A673 (cell line): Measurements from ENCODE around the gene ZNF384. TPM values are rescaled to one million over a fixed set of nuclear protein-coding genes. Genes with fewer than 3 reads are reported as not detected.

Source experiments
- BruUV-seq: library from RNA; stranded (reverse); fragments of 400-500 nt; replicated peaks from 2 replicates; lab custom pipeline; 2021; lab: Mats Ljungman, UMichigan
- CTCF ChIA-PET: fragments of 300-600 bp; sonication (Branson Sonifier 250); formaldehyde crosslinking; loops from one replicate; lab custom pipeline; 2022; ENCODE audit warnings: antibody characterized with exemption; lab: Charles Lee
- POLR2A ChIA-PET: fragments of 300-600 bp; sonication (Branson Sonifier 250); formaldehyde crosslinking; loops from one replicate; lab custom pipeline; 2022; ENCODE audit warnings: antibody characterized with exemption; ENCODE audit not compliant: low non-redundant PET; lab: Charles Lee
- DNase-seq: peaks from one replicate; pipeline ENCODE4 v3.0.0-alpha.2; 2015; ENCODE audit warnings: low spot score
- H3K27ac ChIP-seq: fragments of 200-600 bp; sonication (generic); 2 replicates; pipeline ENCODE4 v1.5.1; 2016; ENCODE audit warnings: mixed run types, low read depth, mild to moderate bottlenecking, mixed read lengths, antibody characterized with exemption, low read length; ENCODE audit not compliant: poor library complexity, severe bottlenecking
- H3K27me3 ChIP-seq: fragments of 200-600 bp; sonication (generic); replicated peaks from 2 replicates; pipeline ENCODE4 v1.6.1; 2017; ENCODE audit warnings: mixed run types, low read depth, mild to moderate bottlenecking, mixed read lengths, antibody characterized with exemption, low read length; ENCODE audit not compliant: insufficient read depth, poor library complexity
- H3K36me3 ChIP-seq: fragments of 200-600 bp; sonication (generic); 2 replicates; pipeline ENCODE4 v1.6.1; 2016; ENCODE audit warnings: mixed run types, mild to moderate bottlenecking, mixed read lengths, antibody characterized with exemption, low read length; ENCODE audit not compliant: insufficient read depth, poor library complexity, severe bottlenecking
- H3K4me1 ChIP-seq: fragments of 200-600 bp; sonication (generic); 2 replicates; pipeline ENCODE4 v1.6.1; 2017; ENCODE audit warnings: mixed run types, mild to moderate bottlenecking, mixed read lengths, antibody characterized with exemption, low read length; ENCODE audit not compliant: insufficient read depth, poor library complexity, severe bottlenecking
- H3K4me3 ChIP-seq: fragments of 200-600 bp; sonication (generic); 2 replicates; pipeline ENCODE4 v1.5.1; 2016; ENCODE audit warnings: low read depth, mixed run types, mild to moderate bottlenecking, mixed read lengths, low read length; ENCODE audit not compliant: poor library complexity, severe bottlenecking
- H3K9me3 ChIP-seq: fragments of 200-600 bp; sonication (generic); 2 replicates; pipeline ENCODE4 v1.6.1; 2016; ENCODE audit warnings: mixed run types, low read depth, mild to moderate bottlenecking, mixed read lengths, antibody characterized with exemption, low read length; ENCODE audit not compliant: poor library complexity, severe bottlenecking
- CTCF ChIP-seq: fragments of 300-800, 200-600 bp; sonication (generic); conservative IDR thresholded peaks from 2 replicates; pipeline ENCODE4 v1.5.1; 2017; ENCODE audit warnings: low read depth, mild to moderate bottlenecking, antibody characterized with exemption, low read length, moderate library complexity, mixed read lengths
- EZH2 ChIP-seq: fragments of 200-600 bp; sonication (generic); IDR thresholded peaks from 2 replicates; pipeline ENCODE4 v1.6.1; 2017; ENCODE audit warnings: borderline replicate concordance, low read depth, mild to moderate bottlenecking, mixed read lengths, antibody characterized with exemption, low read length; ENCODE audit not compliant: poor library complexity, severe bottlenecking
- intact Hi-C: fragments of 100-400 bp; cut with micrococcal nuclease; formaldehyde crosslinking; loops from one replicate; pipeline ENCODE4 v1.10.0; 2022; ENCODE audit not compliant: unreplicated experiment
- total RNA-seq: library from RNA; stranded (reverse); gene quantifications from 2 replicates; pipeline ENCODE4 v1.2.3, GENCODE V29; 2021

The ZNF384 gene
- total RNA-seq, 1 experiment from 2014 or later, result 92.5 TPM

GRCh38 chr12:6692888-6693287 lies 3.7 kb upstream of the ZNF384 start:
- ChIA-PET POLR2A (interaction anchor here (0.5 kb wide), 1 partner anchor 559 kb away, joined by 4 read pairs; no protein-coding TSS in a partner anchor), CTCF (interaction anchor here (0.6 kb wide), 1 partner anchor 120 kb away, joined by 5 read pairs; no protein-coding TSS in a partner anchor)
- BruUV-seq, result no TSS peak
- no peaks in the 10 kb centered on the region for H3K27me3 ChIP-seq
- TF ChIP-seq EZH2 (no peak), CTCF (no peak)
- no peak overlapping the region for H3K4me3 ChIP-seq
- H3K9me3 ChIP-seq, result no peaks in the 10 kb centered on the region
- H3K4me1 ChIP-seq, result peaks cover 19% of the 10 kb centered on the region
- no peak overlapping the region for H3K27ac ChIP-seq
- DNase-seq, result no peak
- intact Hi-C loops, result no loop called here
- H3K36me3 ChIP-seq, result no peaks in the 10 kb centered on the region

DNA sequence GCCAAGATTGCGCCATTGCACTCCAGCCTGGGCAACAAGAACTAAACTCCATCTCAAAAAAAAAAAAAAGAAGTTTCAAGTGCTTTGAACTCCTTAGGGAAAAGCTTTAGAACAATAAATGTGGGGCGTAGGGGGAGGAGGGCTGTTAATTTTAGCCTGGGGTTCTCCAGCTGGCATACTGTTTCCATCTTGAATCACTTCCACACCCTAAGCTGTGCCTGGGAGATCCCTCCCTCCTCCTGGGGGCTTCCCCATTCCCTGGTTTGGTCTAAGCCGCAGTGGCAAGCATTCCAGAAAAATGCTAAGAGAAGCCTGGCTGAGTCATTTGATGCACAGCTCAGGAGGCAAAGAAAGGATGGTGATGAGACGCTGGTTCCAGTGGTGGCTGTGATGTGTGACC lies 2.3 kb upstream of the ZNF384 start:
- Histone ChIP-seq H3K36me3 (no peaks in the 10 kb centered on the region), H3K27me3 (no peaks in the 10 kb centered on the region), H3K9me3 (no peaks in the 10 kb centered on the region), H3K4me3 (no peak overlapping the region), H3K4me1 (peaks cover 31% of the 10 kb centered on the region), H3K27ac (no peak overlapping the region)
- DNase-seq, result no peak
- ChIA-PET POLR2A (no interaction called here), CTCF (no interaction called here)
- TF ChIP-seq EZH2, result no peak
- TF ChIP-seq CTCF, result no peak
- intact Hi-C loops, result no loop called here
- BruUV-seq, result no TSS peak

GRCh38 chr12:6688543-6688998 lies 604 bp downstream of the ZNF384 start:
- H3K27ac ChIP-seq, result peak overlapping the region; percentile 100
- intact Hi-C loops, result loop anchor here (2.0 kb wide), 3 partner anchors 34 to 82 kb away; partner anchors contain the start of gene CHD4
- TF ChIP-seq EZH2, result no peak
- no peak for TF ChIP-seq CTCF

More at GRCh38 chr12:6688543-6688998, 604 bp downstream of the ZNF384 start:
- CTCF ChIA-PET, result interaction anchor here (0.8 to 1.6 kb wide), 4 partner anchors 9 to 75 kb away, joined by 3 to 9 read pairs (median 6); partner anchors contain the start of gene MLF2
- Histone ChIP-seq H3K27me3 (no peaks in the 10 kb centered on the region), H3K9me3 (no peaks in the 10 kb centered on the region), H3K4me1 (peaks cover 30% of the 10 kb centered on the region), H3K36me3 (no peaks in the 10 kb centered on the region), H3K4me3 (peak overlapping the region; percentile 86)
- no peak for DNase-seq
- POLR2A ChIA-PET, result interaction anchor here (0.7 to 1.4 kb wide), 6 partner anchors 35 to 338 kb away, joined by 3 to 20 read pairs (median 6); partner anchors contain the start of genes COPS7A, GAPDH and SPSB2
- no TSS peak for BruUV-seq
